CD4-positive, alpha-beta T cell treated with Interleukin-10 for 1 hour (primary cell): Measurements from ENCODE around the gene MARCHF9.
"Not testable (repeated sequence)": the region's sequence is repeated elsewhere in the genome, so short reads cannot be mapped to it uniquely, and the experiment has no call there.

ENCODE experiments used
- DNase-seq: peaks from one replicate; pipeline ENCODE4 v3.0.0-alpha.2; 2020

MARCHF9 gene

DNA sequence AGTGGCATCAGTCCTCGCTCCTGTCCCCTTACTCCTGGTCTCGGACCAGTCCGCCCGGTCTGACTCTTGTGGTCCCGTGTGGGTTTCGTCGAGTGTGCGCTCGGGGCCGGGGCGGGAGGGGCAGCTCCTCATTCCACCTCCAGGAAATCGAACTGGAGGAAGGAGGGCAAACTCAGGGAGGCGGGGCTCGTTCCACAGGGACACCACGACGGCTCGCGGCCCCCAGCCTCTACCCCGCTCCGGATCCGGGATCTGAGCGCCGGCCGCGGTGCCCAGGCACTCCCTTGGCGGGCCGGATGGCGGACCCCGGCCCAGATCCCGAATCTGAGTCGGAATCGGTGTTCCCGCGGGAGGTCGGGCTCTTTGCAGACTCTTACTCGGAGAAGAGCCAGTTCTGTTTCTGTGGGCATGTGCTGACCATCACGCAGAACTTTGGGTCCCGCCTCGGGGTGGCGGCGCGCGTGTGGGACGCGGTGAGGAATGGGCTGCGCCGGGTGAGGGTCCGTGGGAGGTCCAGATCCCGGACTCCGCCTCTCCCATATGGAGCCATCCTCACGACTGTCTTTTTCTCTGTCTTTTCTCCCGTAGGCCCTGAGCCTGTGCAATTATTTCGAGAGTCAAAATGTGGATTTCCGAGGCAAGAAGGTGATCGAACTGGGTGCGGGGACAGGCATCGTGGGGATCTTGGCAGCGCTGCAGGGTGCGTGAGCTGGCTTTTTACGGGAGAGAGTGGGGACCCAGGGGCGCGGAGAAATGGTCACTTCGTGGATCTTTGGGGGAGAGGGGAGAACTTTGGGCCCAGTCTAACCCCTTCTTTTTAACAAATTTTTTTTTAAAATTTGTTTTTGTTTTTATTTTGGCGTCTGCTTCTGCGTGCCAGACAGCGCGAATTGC, 17.8 kb downstream of the MARCHF9 start, which contains the start of gene EEF1AKMT3:
EEF1AKMT3 (plus strand) TSS at position 186 of the 894 bp plus-strand sequence; CDS start at position 297, 111 bp downstream.
- no peak for DNase-seq

- DNase-seq = not testable (repeated sequence)
Observed at GRCh38 chr12:57774634-57775033, 19.7 kb downstream of the MARCHF9 start.

- DNase-seq = no peak
Observed at GRCh38 chr12:57775044-57775443, 20.1 kb downstream of the MARCHF9 start.

- no peak for DNase-seq
Observed at GRCh38 chr12:57775563-57776246, 20.8 kb downstream of the MARCHF9 start.

DNA sequence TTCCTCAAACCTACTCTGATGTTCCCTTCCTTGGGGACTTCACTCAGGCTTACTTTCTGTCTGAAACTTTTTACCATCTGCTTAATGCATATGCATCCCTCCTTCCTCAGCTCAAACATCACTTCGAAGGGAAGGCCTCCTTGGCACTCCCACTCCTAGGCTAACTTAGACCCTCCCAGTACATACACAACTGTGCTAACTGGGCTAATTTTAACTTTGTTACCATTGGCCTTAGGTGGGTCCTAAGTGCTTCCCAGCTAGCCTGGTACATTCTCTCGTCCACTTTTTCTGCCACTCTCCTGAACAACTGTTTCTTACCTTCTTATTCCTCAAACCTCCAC, 21.3 kb downstream of the MARCHF9 start:
- DNase-seq = no peak

DNA sequence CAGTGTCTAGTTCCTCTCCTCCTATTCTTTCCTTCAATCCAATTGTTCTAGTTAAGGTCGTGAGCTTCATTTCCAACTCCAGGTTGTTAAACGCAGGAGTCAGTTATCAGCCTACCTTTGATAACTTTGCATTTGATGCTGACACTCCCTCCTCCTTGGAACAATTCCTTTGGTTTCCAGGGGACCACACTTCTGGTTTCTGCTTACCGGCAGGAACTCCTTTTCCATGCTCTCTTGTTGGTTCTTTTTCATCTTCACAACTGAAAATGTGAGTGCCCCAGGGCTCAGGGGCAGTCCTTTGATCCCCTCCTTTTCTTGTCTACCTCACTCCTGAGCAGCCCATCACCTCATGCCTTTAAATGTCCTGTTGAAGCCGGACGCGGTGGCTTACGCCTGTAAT, 22.5 kb downstream of the MARCHF9 start:
- no peak for DNase-seq

DNA sequence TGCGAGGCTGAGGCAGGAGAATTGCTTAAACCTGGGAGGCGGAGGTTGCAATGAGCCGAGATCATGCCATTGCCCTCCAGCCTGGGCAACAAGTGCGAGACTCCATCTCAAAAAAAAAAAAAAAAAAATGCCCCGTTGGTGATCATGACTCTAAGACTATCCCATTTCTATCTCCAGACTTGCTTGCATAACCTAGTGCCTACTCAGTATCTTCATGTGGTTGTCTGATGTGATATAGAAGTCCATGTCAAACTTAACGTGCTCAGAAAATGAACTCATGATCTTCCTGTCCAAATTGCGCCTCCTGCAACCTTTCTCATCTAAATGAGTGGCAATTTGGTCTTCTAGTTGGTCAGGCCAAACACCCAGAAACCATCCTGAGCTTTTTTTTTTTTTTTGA, 23.0 kb downstream of the MARCHF9 start:
- no peak for DNase-seq

GRCh38 chr12:57779736-57780135, 24.8 kb downstream of the MARCHF9 start:
- DNase-seq = no peak

DNA sequence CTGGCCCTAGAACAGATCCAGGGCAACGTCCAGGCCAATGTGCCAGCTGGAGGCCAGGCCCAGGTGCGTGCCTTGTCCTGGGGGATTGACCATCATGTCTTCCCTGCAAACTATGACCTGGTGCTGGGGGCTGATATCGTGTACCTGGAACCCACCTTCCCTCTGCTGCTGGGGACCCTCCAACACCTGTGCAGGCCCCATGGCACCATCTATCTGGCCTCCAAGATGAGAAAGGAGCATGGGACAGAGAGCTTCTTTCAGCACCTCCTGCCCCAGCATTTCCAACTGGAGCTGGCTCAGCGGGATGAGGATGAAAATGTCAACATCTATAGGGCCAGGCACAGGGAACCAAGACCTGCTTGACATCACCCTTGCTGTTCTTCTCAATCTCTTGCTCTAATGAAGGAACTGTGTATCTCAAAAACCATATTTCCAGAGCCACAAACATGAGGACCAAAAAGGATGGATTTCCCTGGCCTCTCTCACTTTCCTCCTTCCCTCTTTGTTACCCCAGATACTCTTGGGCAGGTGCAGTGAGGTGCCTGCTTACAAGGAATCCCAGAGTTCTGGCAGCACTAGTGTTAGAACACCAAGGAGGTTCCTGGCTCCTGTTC, 25.5 kb downstream of the MARCHF9 start:
- DNase-seq = no peak

DNA sequence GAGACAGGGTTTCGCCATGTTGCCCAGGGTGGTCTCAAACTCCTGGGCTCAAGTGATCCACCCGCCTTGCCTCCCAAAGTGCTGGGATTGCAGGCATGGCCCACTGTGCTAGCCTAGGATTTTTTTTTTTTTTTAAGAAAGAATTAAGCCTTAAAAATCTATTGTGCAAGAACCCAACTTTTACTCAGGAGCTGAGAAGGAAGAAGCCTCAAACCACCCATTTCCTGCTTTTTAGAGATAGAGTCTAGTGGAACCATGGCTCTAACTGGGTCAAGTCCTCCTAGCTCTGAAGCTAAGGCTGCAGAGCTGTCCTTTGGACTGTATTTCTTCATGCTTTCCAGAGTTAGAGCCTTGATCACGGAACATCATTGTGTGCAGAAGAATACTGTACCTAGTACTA, 26.3 kb downstream of the MARCHF9 start:
- peak; percentile 33 for DNase-seq

DNA sequence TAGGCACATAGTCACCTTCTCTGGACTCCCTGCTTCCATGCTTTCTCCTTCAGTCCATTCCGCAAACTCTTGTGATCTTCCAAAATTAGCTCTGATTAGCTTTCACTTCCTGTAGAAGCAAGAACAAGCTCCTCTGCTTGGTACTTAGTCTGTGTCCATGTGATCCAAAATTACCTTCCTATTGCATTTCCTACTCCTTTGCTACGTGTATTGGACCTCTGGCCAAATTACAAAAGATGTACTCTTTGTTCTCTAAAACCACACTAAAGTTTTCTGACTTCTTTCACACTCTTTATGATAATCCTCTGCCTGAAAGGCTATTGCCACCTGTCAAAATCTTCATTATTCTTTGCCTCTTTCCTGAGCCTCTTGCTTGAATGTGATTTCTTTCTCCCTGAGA, 26.9 kb downstream of the MARCHF9 start:
- DNase-seq = no peak

DNA sequence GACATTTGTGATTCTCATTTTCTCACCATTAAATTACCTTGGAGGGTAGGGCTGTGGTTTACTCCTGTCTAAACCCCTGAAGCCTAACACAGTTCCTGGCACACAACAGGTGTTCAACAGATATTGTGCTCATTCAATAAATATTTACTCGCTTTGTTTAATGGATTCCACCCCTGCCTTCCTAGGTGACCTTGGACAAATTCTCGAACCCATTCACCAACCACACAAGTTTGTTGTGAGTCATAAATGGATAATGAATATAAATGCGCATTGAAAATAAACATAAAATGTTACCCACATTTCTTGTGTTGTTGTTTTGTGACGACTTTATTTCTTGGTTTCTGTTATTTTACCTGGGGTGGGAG, 27.3 kb downstream of the MARCHF9 start:
- no peak for DNase-seq

DNA sequence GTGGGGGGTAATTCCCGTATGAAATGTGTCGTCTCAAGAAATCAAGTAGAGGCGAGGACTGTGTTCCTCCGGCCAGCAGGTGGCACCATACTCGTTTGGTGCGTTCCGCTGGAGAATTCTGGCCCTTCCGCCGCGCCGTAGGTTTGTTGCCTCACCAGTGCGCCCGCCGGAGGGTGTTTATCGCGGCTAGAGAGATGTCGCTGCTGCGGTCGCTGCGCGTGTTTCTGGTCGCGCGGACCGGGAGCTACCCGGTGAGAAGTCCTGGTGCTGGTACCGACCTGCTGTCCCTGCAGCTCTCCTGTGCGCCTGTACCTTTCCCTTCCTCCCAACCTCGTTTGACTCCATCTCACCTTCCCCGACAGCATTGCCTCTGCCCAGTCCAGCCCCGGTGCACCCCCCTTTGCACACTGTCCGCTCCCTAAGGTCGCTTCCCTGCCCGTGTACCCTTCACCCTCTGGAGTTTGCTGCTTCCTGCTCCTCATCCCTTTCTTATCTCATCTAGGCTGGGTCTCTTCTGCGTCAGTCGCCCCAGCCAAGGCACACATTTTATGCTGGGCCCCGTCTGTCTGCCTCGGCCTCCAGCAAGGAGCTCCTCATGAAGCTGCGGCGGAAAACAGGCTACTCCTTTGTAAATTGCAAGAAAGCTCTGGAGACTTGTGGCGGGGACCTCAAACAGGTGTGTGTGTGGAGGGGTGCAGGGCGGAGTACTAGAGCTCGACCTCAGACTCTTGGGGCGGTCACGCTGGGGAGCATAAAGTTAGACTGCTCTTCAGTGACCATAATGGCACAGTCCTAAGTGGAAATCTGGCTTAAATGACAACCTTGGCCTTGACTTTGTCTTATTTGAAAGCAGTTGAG, 27.9 kb downstream of the MARCHF9 start, which contains the start of gene TSFM:
TSFM (plus strand) TSS at position 180 of the 858 bp plus-strand sequence; CDS start at position 195, 15 bp downstream.
- DNase-seq = peak; percentile 97

- no peak for DNase-seq
Observed at GRCh38 chr12:57783466-57783801, 28.5 kb downstream of the MARCHF9 start.

- DNase-seq = no peak
Observed at GRCh38 chr12:57783861-57784260, 29.0 kb downstream of the MARCHF9 start.

GRCh38 chr12:57793920-57794319, 39.0 kb downstream of the MARCHF9 start:
- no peak for DNase-seq

DNA sequence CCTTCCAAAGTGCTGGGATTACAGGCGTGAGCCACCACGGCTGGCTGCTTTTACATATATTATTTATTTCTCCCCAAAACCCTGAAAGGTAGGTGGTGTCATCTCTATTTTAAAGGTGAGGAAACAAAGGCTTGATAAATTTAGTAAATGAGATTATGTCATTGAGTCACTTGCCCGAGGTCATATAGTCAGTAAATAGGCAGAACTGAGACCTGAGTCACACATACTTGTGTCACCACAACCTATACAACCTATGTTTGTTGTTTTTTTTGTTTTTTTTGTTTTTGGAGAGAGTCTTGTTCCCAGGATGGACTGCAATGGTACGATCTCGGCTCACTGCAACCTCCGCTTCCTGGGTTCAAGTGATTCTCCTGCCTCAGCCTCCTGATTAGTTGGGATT, 40.5 kb downstream of the MARCHF9 start:
- DNase-seq = no peak

- DNase-seq = no peak
Observed at GRCh38 chr12:57796996-57797395, 42.1 kb downstream of the MARCHF9 start.

- DNase-seq = no peak
Observed at GRCh38 chr12:57797933-57798332, 43.0 kb downstream of the MARCHF9 start.

GRCh38 chr12:57800965-57801364, 46.1 kb downstream of the MARCHF9 start:
- DNase-seq = no peak

DNA sequence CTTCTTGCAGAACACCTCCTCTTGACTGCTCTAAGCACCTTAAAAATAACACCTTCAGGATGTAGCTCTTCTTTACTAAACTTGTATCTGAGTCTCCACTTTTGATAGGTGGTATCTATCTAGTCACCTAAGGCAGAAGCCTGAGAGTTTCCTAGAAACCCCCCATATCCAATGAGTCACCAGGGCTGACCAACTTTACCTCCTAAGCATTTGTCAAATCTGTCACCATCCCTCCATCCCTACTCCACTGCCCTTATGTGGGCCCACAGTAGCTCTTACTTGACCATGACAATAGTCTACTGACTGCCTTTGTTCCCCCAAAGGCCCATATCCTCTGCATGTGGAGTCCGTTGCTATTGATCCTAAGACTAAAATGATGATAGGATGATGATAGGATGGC, 47.7 kb downstream of the MARCHF9 start:
- DNase-seq = no peak

- DNase-seq = peak; percentile 45
Observed at GRCh38 chr12:57803319-57803893, 48.5 kb downstream of the MARCHF9 start.

- no peak for DNase-seq
Observed at GRCh38 chr12:57806677-57807076, 51.8 kb downstream of the MARCHF9 start.
